Prostate gland (tissue), 2 donors: Measurements from ENCODE around the gene RAI1.

Experiments
- POLR2A ChIP-seq: fragments of 450-650 bp; IDR thresholded peaks from one replicate; pipeline ENCODE4 v1.6.1; 2016; ENCODE audit warnings: antibody characterized with exemption, mild to moderate bottlenecking
- POLR2AphosphoS5 ChIP-seq: sonication (generic); formaldehyde crosslinking; IDR thresholded peaks from one replicate; pipeline ENCODE4 v1.6.1; 2017; ENCODE audit warnings: antibody characterized with exemption
- TF ChIP-seq, protein P1 (sequence below), 4 experiments: fragments of 200-600 bp in 2 of 4; fragments of 450-650 bp in 2 of 4; sonication (generic) in 2 of 4; IDR thresholded peaks; 1 replicate in 3 of 4; 2 replicates in 1 of 4; pipeline ENCODE4 v1.5.1; 2016 to 2019; ENCODE audit warnings: antibody characterized with exemption in 4 of 4, mild to moderate bottlenecking in 2 of 4, moderate library complexity in 2 of 4

- no peak for TF ChIP-seq POLR2A
- TF ChIP-seq, protein P1, sequence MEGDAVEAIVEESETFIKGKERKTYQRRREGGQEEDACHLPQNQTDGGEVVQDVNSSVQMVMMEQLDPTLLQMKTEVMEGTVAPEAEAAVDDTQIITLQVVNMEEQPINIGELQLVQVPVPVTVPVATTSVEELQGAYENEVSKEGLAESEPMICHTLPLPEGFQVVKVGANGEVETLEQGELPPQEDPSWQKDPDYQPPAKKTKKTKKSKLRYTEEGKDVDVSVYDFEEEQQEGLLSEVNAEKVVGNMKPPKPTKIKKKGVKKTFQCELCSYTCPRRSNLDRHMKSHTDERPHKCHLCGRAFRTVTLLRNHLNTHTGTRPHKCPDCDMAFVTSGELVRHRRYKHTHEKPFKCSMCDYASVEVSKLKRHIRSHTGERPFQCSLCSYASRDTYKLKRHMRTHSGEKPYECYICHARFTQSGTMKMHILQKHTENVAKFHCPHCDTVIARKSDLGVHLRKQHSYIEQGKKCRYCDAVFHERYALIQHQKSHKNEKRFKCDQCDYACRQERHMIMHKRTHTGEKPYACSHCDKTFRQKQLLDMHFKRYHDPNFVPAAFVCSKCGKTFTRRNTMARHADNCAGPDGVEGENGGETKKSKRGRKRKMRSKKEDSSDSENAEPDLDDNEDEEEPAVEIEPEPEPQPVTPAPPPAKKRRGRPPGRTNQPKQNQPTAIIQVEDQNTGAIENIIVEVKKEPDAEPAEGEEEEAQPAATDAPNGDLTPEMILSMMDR (IDR thresholded peaks at IDR 0.05): no peak
- no peak for TF ChIP-seq POLR2AphosphoS5
Measured at GRCh38 chr17:17669580-17670235, 11.6 kb upstream of the RAI1 start.
